Activated CD4-positive, alpha-beta T cell treated with anti-CD3 and anti-CD28 coated beads, Interleukin-2, Interleukin-6, amounts not matched to agents 100 ng/mL and 50 ng/mL, durations not matched to agents 16 hours and 8 hours (primary cell): ENCODE results near the gene FILIP1L.

ENCODE experiments used
- DNase-seq: peaks from one replicate; pipeline ENCODE4 v3.0.0-alpha.2; 2020

Gene FILIP1L

DNA sequence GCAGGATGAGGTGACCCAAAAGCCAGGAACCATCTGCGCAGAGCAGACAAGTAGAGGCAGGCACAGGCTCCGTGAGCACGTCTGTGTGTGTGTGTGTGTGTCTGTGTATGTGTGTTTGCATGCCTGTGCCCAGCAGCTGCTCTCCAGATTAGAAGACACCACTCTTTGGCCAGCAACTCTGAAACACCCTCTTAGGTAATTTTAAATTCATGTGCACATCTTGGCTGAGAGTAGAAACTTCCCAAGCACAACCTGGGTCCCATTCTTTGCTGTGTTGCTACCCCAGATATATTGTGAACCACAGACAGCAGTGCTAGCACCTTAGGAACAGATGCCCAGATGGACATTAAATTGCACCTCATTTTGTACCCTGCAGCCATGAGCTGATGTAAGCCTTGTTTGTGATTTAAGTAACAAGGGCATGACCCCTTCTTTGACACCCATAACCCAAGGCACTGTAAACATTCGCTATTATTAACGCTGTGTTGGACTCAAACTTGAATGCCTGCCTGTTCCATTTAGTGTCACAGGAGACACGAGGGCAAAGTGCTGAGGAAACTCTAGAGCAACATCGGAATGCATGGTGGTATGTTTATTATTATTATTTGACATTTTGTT is at the start of gene FILIP1L:
Gene FILIP1L, minus strand, starts transcription at position 89 of the 618 bp plus-strand sequence.
- DNase-seq = no peak

DNA sequence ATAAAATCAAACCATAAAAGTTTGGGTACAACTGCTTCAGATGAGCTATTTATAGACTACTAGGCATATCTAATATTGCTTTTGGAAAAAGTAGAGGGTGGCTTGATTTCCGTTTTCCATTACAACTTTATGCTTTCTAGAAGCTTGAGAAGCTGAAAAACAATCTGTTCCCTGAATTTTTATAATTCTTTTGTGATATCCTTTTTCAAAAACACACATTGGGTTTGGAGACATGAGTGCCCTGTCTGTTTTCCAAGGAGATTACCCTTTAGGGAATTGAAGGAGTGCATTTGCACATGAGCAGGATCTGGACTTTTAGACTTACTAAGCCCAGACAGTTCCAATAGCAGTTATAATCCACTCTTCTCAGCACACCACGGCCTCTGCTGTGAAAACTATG is 49.5 kb upstream of the FILIP1L start:
- DNase-seq = no peak

DNA sequence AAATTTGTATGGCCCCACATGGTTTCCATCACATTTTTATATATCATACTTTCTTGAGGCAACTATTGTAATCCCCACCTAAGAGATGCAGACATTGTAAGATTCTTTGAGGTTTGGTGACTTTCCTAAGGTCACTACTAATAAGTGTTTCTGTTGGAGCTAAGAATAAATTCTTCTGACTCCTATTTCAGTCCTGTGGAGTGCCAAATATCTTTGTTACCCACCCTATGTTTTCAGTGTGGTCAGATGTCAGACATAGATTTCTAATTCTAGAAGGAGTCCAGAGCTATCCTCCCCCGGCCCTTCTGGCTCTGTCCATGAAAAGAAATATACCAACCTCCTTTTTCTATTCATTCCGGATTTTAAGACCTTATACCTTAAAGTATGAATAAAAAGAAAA is 46.2 kb upstream of the FILIP1L start:
- DNase-seq = no peak

DNA sequence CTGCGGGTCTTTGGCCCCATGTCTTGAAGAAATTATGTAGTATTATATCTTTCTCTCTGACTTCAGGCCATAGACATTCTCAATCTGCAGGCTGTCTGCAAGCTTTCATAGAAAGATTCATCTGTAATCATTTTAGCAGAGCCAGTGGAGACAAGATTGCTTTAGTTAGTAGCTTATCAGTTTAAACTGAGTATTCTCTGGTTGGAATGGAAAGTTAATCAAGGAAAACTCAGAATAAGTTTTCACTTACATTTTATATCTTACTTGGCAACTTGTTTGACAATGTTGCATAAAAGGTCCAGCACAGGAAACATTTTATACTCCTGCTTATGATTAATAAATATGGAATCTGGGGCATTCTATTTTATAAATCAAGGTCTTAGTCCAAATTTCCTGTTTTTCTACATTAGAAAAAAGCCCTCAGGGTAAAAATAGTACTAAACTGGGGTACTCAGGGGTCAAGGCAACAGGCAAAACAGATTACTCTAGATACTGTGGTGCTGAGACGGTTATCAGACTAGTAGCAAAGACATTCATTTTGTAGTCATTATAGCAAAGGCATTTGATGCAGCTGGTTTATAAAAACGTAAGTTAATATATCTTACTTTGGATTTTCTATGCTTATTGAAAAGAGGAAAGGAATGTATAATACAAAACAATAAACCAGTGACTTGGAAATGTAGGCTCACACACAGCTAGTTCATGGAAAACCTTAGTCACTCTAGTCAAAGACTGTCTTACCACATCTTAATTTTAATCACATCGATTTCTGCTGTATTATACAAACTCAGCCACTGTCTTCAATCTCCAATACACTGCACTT is 45.2 kb upstream of the FILIP1L start:
- DNase-seq = no peak

DNA sequence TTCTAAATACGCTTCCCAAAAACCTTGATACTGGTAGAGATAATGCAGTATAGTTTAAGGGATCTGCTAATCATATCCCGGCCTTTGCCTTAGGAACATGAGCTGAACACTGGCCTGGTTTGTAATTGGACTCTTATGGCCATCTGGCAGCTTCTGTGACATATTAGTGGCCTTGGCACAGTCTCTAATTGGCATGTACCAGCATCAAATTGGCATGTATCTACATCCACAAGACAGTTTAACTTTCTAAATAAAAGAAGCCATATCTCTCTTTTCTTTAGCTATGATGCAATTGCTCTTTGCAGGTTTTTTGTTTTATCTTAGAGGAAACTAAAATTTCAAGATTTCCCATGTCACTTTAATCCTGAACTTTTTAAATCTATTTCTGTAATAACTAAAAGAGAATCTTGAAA is 44.6 kb upstream of the FILIP1L start:
- no peak for DNase-seq

DNA sequence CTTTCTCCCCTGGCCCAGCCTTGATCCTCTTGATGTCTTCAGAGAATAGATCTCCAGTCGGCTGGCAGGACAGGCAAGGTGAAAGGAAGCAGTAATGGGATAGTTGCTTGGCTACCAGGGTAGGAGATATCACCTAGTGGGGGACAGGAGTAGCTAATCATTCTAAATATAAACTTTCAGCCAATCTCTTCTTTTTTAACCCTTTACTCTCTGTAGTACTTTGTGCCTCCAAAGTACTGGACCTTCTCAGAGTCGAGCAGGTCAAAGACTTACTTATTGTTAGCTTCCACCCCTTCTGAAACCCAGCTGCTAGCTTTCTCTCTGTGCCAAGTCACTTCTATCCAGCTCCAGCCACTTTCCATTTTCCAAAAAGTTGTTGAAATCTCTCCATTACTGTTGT is 43.4 kb upstream of the FILIP1L start:
- DNase-seq = no peak

DNA sequence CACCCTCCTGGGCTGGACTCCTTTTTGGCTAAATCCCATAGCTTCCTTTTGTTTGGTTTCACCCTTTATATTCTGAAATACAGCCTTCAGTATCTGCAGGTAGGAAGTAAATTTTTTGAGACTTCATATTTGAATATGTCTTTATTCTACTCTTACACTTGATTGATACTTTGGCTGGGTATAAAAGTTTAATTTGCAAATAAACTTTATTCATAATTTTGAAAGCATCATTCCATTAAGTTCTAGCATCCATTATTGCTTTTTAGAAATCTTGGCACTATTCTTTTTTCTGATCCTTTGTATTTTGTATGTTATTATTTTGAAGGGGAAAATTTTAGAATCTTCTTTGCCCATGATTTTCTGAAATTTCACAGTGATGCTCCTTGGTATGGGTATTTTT is 41.3 kb upstream of the FILIP1L start:
- no peak for DNase-seq

DNA sequence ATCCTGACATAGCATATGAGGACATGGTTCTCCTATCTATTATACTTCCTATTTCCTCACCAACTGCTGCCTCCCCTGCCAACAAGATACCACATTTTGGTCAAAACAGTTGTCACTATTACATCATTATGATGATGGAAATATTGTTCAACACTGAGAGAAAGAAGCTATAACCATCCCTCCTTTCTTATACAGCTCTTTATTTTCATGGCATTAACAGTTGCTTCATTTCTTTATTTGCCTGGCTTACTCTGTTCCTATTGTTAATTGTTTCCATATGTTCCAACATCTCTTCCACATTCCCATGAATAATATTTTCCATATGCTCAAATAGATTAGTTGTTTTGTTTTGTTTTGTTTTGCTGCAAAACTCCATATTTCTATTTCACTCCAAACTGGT is 40.8 kb upstream of the FILIP1L start:
- DNase-seq = no peak

DNA sequence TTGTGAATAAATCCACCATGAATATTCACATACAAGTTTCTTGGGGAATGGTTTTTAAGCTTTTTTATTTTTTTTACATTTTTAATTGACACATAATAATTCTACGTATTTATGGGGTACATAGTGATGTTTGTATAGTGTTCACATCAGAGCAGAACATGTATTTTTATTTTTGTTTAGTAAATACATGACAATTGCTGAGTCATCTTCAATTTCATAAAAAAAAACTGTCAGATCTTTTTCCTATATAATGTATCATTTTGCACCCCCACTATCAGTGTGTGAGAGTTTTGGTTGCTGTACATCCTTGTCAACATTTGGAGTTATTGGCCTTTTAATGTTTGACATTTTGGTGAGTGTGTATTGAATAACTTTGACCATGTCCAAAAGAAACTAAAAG is 39.9 kb upstream of the FILIP1L start:
- DNase-seq = no peak

DNA sequence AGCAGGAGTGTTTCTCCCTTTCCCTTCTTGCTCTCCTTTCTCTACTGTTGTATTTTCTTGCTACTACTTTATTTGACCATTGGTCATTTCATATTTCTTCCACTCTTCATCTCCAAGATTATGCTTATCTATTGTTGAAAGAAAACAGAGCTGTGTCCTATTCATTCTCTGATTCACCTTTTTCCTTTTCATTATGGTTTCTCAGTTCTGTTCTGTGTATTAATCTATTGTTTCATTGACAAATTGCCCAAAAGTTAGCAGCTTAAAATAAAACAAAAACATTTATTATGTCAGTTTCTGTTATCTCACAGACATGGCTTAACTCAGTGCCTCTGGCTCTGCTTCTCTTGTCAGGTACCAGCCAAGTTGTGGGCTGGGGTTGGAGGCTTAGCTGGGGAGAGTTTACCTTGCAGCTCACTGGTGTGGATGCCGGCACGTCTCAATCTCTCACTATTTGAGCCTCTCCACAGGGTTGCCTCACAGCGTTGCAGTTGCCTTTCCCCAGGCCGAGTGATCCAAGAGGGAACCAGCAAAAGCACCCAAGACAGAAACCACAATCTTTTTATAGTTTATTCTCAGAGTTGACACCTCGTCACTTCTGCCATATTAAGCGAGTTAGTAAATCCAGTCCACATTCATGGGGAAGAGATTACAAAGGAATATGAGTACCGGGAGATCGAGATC is 36.9 kb upstream of the FILIP1L start:
- no peak for DNase-seq

DNA sequence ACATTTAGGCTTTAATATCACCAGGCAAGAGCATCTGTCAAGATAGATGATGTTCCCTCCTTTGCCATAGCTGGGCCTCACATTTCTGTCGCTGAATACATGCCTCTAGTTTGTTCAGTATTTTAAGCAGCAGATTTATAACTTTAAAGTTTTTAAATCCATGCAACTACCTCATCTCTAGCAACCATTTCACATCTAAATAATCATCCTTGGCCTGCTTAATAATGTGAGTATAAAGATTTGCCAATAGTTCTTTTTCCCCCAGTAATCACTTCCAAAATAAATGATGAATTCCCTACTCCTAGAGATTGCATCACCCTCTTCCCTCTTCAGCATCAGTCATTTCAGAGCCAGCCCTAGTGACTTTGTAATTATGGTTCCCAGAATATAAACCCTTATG is 36.2 kb upstream of the FILIP1L start:
- no peak for DNase-seq

DNA sequence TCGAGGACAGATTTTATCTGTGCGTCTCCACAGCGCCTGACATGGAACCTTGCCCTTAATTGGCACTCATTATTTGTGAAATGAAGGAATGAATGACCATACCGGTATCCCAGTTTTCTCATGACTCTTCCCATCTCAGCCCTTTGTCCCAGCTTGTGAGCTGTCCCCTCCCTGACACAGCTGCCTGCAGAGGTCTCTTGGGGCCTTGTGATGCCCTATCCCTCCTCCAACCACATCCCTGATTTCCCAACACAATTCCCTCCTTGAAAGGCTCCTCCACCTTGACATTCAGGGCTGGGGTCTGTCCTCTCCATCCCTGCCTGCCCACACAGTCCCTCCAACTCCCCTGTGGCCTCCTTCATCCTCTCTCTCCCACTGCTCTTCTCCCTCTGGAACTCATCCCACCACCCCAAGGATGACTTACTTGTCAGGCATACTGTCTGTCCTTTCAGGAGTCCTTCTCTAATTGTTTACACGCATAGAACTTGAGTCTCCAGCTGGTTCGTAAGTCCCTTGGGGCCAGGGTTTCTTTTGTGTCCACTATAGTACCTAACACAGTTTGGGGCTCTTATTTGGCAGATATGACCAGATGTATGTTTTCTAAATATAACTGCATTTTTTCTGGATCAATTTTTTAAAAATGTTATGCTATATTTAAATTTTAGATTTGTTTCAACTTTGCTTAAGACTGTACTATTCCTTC is 35.6 kb upstream of the FILIP1L start:
- no peak for DNase-seq

DNA sequence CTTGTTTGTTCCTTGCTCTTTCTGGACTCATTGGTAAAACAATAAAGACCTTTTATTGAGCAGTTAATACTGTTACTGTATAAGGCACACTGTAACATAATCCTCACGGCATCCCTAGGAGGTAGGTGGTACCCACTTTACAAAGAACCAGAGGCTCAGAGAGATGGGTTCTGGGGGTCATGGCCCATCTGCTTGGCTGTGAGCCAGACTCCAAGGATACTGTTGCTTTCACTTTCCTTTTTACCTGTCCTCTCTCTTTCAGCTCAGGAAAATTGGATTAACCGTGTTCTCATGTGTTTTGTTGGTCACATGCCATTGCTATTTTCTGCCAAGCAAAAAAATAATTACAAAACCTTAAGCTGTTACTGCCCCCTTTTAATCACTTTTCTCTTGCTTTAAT is 34.8 kb upstream of the FILIP1L start:
- DNase-seq = no peak

DNA sequence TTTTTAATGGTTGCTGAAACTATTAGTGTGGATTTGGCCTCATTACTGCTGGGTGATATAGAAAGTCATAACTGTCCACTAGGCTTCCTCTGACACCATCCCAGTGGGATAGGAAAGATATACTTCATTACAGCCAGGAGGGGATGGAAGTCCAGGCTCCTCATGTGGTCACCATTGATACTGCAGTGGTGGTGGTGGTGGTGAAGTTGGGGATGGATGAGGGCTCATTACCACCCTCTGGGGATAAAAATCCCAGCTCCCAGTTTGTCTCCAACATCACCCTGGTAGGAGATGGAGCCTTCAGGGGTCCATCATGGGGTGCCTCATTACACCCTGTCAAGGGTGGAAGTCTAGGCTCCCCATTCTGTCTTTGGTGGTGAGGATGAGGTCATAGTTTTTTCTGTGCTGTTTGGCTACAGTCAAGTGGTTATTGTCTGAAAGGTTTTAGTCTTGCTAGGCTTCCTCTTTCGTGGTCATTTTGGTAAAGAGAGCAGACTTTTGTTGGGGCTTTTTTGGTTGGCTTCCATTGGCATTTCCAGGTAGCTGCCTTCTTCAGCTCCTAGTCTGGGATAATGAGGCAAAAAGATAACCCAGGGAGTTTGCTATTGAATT is 30.1 kb upstream of the FILIP1L start:
- peak; percentile 10 for DNase-seq

DNA sequence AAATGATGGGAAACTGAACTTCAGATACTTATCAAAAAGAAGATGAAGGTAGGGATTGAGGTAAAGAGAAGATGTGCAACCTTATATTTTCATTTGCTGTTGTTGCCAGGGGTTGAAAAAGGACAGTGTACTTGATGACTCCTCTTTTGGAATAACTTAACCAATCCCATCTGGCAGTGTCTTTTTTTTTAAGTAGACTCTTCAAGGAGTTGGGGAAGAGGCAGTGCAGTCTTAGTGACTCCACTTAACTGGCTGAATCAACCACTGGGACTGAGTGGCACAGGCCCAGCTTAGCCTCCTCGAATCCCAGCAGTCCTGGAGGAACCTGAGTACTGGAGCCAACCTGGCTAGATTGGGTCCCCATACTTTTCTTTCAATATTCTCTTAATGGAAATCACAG is 27.3 kb upstream of the FILIP1L start:
- no peak for DNase-seq

DNA sequence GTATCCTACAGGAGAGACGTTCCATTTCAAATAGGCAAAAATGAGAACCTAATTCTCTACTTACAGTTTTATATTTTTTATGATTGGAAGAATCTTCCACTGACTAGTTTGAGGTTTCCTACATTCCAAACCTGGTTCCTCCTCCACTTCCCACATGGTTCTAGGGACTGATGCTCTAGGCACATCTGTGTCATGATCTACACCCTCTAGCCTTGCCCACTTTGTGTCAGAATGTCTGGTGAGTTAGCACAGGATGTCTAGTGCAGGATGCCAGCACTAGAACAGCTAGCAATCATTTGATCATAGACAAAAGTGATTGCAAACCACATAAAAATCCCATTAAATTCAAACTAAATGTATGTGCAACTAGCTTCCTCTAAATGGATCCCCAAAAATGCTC is 26.7 kb upstream of the FILIP1L start:
- DNase-seq = no peak

DNA sequence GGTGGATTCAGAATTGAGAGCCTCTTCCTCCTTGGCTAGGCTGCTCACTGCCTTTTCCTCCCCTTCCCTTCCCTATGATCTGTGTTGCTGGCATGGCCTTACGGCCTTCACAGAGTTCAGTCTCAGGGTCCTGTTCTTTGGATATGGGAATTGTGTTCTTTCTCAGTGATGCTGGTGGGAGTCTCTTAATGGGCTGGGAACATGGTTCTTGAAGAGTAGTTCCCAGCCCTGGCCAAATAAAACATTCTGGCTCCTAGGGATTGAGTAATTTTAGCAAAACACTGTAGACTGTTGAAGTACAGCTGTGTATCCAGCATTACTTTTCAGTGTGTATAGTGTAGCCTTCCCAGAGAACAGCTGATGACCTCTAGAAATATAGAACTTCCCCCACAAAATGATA is 22.6 kb upstream of the FILIP1L start:
- DNase-seq = no peak

DNA sequence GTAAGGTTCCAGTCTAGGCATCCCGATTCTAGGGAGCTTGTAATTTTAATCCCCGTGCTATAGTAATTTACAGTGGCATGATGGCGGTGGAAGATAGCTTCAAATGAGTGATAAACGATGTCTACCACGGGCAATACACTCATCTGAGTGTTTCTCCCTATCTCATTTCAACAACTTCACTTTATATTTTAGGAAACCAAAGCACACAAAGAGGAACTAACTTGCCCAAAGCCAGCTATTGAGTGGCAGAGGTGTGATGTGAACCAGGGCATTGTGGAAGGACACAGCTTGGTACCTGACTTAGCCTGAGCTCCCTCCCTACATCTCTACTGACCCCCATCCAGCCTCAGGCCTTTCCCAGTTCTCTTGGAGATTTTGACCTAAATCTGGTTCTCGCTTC is 16.9 kb upstream of the FILIP1L start:
- DNase-seq = no peak

DNA sequence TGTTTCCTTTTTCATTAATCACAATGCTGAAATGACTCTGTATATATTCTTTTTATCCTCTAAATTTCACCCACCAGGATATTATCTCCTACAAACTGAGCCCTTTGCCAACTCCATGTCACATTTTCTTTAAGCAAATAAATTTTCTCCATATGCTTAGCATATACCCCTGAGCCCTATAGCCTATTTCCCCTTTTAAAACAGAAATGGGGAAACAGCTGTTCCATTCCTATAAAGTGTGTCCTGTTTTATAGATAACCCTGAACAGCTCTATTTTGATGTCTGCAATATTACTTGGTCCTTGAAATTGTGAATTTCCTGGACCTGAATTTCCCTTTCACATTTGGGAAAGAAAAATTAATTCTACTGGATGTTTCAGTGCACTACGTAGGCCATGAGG is 15.6 kb upstream of the FILIP1L start:
- no peak for DNase-seq

DNA sequence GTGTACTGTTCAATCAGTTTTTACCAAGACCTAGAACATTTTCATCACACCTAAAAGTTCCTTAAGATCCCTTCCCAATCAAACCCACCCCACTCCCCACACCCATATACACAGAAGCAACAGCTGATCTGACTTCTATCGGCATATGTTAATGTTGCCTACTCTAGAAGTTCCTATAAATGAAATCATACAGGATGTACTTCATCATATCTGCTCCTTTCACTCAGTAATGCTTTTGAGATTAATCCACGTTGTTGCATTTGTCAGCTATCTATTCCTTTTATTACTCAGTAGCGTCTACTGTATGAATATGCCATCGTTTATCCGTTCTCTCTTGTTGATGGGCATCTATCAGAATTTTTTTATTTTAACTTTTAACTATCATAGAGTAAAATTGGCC is 14.3 kb upstream of the FILIP1L start:
- DNase-seq = peak; percentile 14

DNA sequence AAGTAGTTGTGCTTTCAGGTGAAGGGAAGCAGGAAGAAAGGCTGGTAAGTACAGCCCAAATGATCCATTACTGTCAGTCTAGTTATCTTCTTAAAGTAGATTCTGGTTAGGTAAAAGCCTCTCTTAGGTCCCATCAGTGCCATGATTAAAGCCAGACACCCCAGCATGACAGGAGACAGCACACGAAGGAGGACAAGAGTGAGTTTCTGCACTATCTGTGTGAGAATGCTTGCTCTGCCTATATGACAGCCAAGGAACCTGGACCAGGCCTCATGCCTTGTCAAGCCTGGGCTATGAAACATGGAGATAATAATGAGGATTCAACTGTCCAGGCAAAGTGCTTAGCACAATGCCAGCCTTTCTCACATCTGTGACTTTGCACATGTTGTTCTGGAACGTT is 13.5 kb upstream of the FILIP1L start:
- DNase-seq = no peak

DNA sequence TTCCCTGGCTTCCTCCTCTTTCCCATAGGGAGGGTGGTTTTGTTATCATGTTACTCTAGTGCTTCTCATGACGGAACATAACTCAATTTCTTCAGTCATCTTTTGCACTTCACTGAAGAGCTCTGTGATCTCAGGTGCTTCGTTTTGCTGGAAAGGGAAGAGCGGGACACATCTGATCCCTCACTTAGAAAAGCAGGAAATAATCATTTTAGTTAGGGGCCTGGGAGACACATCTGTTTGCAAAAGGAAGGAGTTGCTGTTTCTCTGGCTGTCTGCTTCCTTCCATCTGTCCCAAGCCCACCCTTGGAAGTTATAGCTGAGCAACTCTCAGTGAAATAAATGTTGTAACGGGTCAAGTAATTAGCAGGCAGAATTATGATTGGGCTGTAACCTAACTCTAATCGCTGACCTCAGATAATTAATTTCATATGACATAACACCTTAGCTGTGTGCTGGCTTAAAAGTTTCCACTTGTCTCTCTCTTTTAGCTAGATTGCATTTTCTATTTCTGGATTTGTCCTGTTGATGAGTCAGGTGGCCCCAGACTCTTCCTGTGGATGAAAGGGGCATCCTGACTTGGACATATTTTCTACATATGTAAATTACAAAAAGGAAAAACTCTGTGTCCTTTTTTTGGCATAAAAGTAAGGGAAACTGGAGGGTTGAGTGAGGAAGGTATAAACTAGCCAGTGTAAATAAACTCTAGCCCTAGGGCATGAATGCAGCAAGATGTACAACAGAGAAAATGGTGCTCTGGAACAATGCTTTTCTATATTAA is 11.0 kb upstream of the FILIP1L start:
- DNase-seq = no peak
